GM13977 (cell line): Measurements from ENCODE around the gene RFWD3.
"Not testable (repeated sequence)": the region's sequence is repeated elsewhere in the genome, so short reads cannot be mapped to it uniquely, and the experiment has no call there.

ENCODE experiments used
- DNase-seq: peaks from one replicate; pipeline ENCODE4 v3.0.0; 2012; ENCODE audit warnings: low spot score
- CTCF ChIP-seq: IDR thresholded peaks from 2 replicates; pipeline ENCODE4 v1.5.1; 2012; ENCODE audit warnings: mild to moderate bottlenecking, control low read depth; ENCODE audit not compliant: insufficient read depth; ENCODE audit errors: extremely low read depth, missing control alignments
- in situ Hi-C: fragments of 300-500 bp; cut with MboI; formaldehyde crosslinking; loops from one replicate; pipeline ENCODE4 v1.12.0; 2022; ENCODE audit warnings: low sequenced_read_pairs, low pct_unique_long_range_greater_than_20kb, mixed read lengths, inconsistent platforms; ENCODE audit not compliant: unreplicated experiment

Gene RFWD3

GRCh38 chr16:74691093-74691855, 24.6 kb upstream of the RFWD3 start:
- in situ Hi-C loops = no loop called here
- no peak for TF ChIP-seq CTCF
- DNase-seq = no peak

- no peak for DNase-seq
- TF ChIP-seq CTCF = no peak
- in situ Hi-C loops = no loop called here
Observed at GRCh38 chr16:74682556-74682955, 15.9 kb upstream of the RFWD3 start.

GRCh38 chr16:74680681-74681080, 14.0 kb upstream of the RFWD3 start:
- in situ Hi-C loops = no loop called here
- TF ChIP-seq CTCF = no peak

GRCh38 chr16:74679983-74680382, 13.3 kb upstream of the RFWD3 start:
- TF ChIP-seq CTCF = no peak
- DNase-seq = no peak
- in situ Hi-C loops = no loop called here

More at GRCh38 chr16:74680681-74681080, 14.0 kb upstream of the RFWD3 start:
- no peak for DNase-seq

GRCh38 chr16:74677868-74678267, 11.2 kb upstream of the RFWD3 start:
- DNase-seq = no peak
- TF ChIP-seq CTCF = no peak
- in situ Hi-C loops = no loop called here

- TF ChIP-seq CTCF = no peak
- in situ Hi-C loops = no loop called here
- no peak for DNase-seq
Observed at GRCh38 chr16:74673876-74674275, 7.2 kb upstream of the RFWD3 start.

- in situ Hi-C loops, DNase-seq: not testable (repeated sequence)
Observed at GRCh38 chr16:74668877-74669276, 2.2 kb upstream of the RFWD3 start.
